HFFc6 (cell line): ENCODE measurements around the gene LENG9. TPM values are rescaled to one million over a fixed set of nuclear protein-coding genes. Genes with fewer than 3 reads are reported as not detected.

Source experiments
- DNase-seq: peaks from one replicate; pipeline ENCODE4 v3.0.0-alpha.2; 2018
- H3K27ac Mint-ChIP-seq: 2 replicates; pipeline ENCODE4 v1.8.0; 2020; ENCODE audit warnings: mild to moderate bottlenecking, mixed read lengths
- H3K27me3 Mint-ChIP-seq: 2 replicates; pipeline ENCODE4 v1.8.0; 2021; ENCODE audit warnings: mild to moderate bottlenecking, moderate library complexity, mixed read lengths; ENCODE audit not compliant: insufficient read depth
- H3K36me3 Mint-ChIP-seq: 2 replicates; pipeline ENCODE4 v1.8.0; 2021; ENCODE audit warnings: low read depth, mixed read lengths
- H3K4me1 Mint-ChIP-seq: 2 replicates; pipeline ENCODE4 v1.8.0; 2020; ENCODE audit warnings: low read depth, mixed read lengths
- H3K4me3 Mint-ChIP-seq: 2 replicates; pipeline ENCODE4 v1.8.0; 2020; ENCODE audit warnings: mild to moderate bottlenecking, moderate library complexity, mixed read lengths
- H3K9me3 Mint-ChIP-seq: 2 replicates; pipeline ENCODE4 v1.8.0; 2020; ENCODE audit warnings: mild to moderate bottlenecking, mixed read lengths
- CTCF ChIP-seq: fragments of 200-600 bp; sonication (generic); IDR thresholded peaks from 2 replicates; pipeline ENCODE4 v1.5.0; 2021; ENCODE audit warnings: antibody characterized with exemption, mild to moderate bottlenecking
- total RNA-seq, 6 experiments: library from RNA; stranded (reverse); fragmentation: NEBNext Ultra II Directional; extraction: Animal tissue kit (Norgen Biotek cat#: 25700); gene quantifications; 2 replicates in 1 of 6; 3 replicates in 5 of 6; pipeline ENCODE4 v1.2.3, GENCODE V29; 2021

LENG9 gene
- total RNA-seq, 6 experiments from 2014 or later, result 3.0 to 4.0 (median 3.6) TPM

- TF ChIP-seq CTCF, result no peak
- H3K4me3 Mint-ChIP-seq, result no peak overlapping the region
- DNase-seq, result no peak
- H3K9me3 Mint-ChIP-seq, result no peaks in the 10 kb centered on the region
- H3K4me1 Mint-ChIP-seq, result no peaks in the 10 kb centered on the region
- H3K27ac Mint-ChIP-seq, result no peak overlapping the region
- H3K36me3 Mint-ChIP-seq, result peaks cover 16% of the 10 kb centered on the region
- peaks cover 1% of the 10 kb centered on the region for H3K27me3 Mint-ChIP-seq
Measured at GRCh38 chr19:54440641-54441040, 22.9 kb downstream of the LENG9 start.

- peaks cover 11% of the 10 kb centered on the region for H3K36me3 Mint-ChIP-seq
- H3K27me3 Mint-ChIP-seq, result peaks cover 3% of the 10 kb centered on the region
- no peaks in the 10 kb centered on the region for H3K9me3 Mint-ChIP-seq
- no peak overlapping the region for H3K4me3 Mint-ChIP-seq
- no peaks in the 10 kb centered on the region; the same call in 1 of the 2 replicates for H3K4me1 Mint-ChIP-seq
- no peak for DNase-seq
- H3K27ac Mint-ChIP-seq, result no peak overlapping the region
- TF ChIP-seq CTCF, result peak; percentile 66
Measured at GRCh38 chr19:54439174-54439851, 24.3 kb downstream of the LENG9 start.

- Mint-ChIP-seq H3K4me3 (no peak overlapping the region), H3K27me3 (peaks cover 4% of the 10 kb centered on the region), H3K27ac (no peak overlapping the region), H3K4me1 (no peaks in the 10 kb centered on the region; the same call in 1 of the 2 replicates), H3K9me3 (no peaks in the 10 kb centered on the region), H3K36me3 (no peaks in the 10 kb centered on the region)
- no peak for DNase-seq
- no peak for TF ChIP-seq CTCF
Measured at GRCh38 chr19:54436628-54437252, 26.8 kb downstream of the LENG9 start.

- Mint-ChIP-seq H3K4me3 (no peak overlapping the region), H3K36me3 (no peaks in the 10 kb centered on the region), H3K9me3 (no peaks in the 10 kb centered on the region), H3K4me1 (no peaks in the 10 kb centered on the region; the same call in 1 of the 2 replicates), H3K27me3 (peaks cover 9% of the 10 kb centered on the region), H3K27ac (no peak overlapping the region)
- no peak for TF ChIP-seq CTCF
- DNase-seq, result no peak
Measured at GRCh38 chr19:54436031-54436523, 27.5 kb downstream of the LENG9 start.

- H3K27ac Mint-ChIP-seq, result no peak overlapping the region
- H3K4me3 Mint-ChIP-seq, result no peak overlapping the region
- H3K36me3 Mint-ChIP-seq, result no peaks in the 10 kb centered on the region
- no peak for DNase-seq
- H3K4me1 Mint-ChIP-seq, result no peaks in the 10 kb centered on the region; the same call in 1 of the 2 replicates
- TF ChIP-seq CTCF, result no peak
- no peaks in the 10 kb centered on the region for H3K9me3 Mint-ChIP-seq
- H3K27me3 Mint-ChIP-seq, result peaks cover 9% of the 10 kb centered on the region
Measured at GRCh38 chr19:54435551-54436016, 28.0 kb downstream of the LENG9 start.
